Tongue (tissue), 2 donors: Measurements from ENCODE around the gene SVIL. TPM values are rescaled to one million over a fixed set of nuclear protein-coding genes. Genes with fewer than 3 reads are reported as not detected.
A peak's percentile ranks its signal among the peaks of the same experiment; 100 is the strongest.
"Not testable (repeated sequence)": the region's sequence is repeated elsewhere in the genome, so short reads cannot be mapped to it uniquely, and the experiment has no call there.

Experiments
- DNase-seq: peaks from one replicate; pipeline ENCODE4 v3.0.0-alpha.2; 2015
- total RNA-seq: library from RNA; depleted of rRNA; stranded (reverse); fragments of >200 nt; gene quantifications from one replicate; pipeline ENCODE4 v1.2.3, GENCODE V29; 2014

The SVIL gene
- total RNA-seq, 1 donor from 2014 or later = 424 TPM

- no peak for DNase-seq
These were observed 94.8 kb downstream of the SVIL start for GRCh38 chr10:29540016-29540415.

- DNase-seq = no peak
These were observed 95.4 kb downstream of the SVIL start for GRCh38 chr10:29539412-29539811.

GRCh38 chr10:29537799-29538198 lies 97.0 kb downstream of the SVIL start:
- DNase-seq = no peak

- not testable (repeated sequence) for DNase-seq
These were observed 98.1 kb downstream of the SVIL start for GRCh38 chr10:29536691-29537090.

- DNase-seq = no peak
These were observed 98.9 kb downstream of the SVIL start for GRCh38 chr10:29535778-29536453.

- DNase-seq = peak; percentile 31
These were observed 99.6 kb downstream of the SVIL start for GRCh38 chr10:29535012-29535777.

- DNase-seq = no peak
These were observed 100.2 kb downstream of the SVIL start for GRCh38 chr10:29534590-29534989.

- no peak for DNase-seq
These were observed 101.0 kb downstream of the SVIL start for GRCh38 chr10:29533696-29534285.

- no peak for DNase-seq
These were observed 101.7 kb downstream of the SVIL start for GRCh38 chr10:29533046-29533445.

GRCh38 chr10:29532256-29532878 lies 102.4 kb downstream of the SVIL start:
- DNase-seq = no peak

- no peak for DNase-seq
These were observed 104.4 kb downstream of the SVIL start for GRCh38 chr10:29530112-29530976.

GRCh38 chr10:29529146-29529545 lies 105.6 kb downstream of the SVIL start:
- no peak for DNase-seq

- no peak for DNase-seq
These were observed 109.0 kb downstream of the SVIL start for GRCh38 chr10:29525762-29526161.

- DNase-seq = no peak
These were observed 110.1 kb downstream of the SVIL start for GRCh38 chr10:29524720-29525119.

GRCh38 chr10:29524294-29524693 lies 110.5 kb downstream of the SVIL start:
- no peak for DNase-seq

GRCh38 chr10:29522918-29523317 lies 111.9 kb downstream of the SVIL start:
- no peak for DNase-seq

GRCh38 chr10:29522061-29522855 lies 112.5 kb downstream of the SVIL start:
- DNase-seq = peak; percentile 29

- no peak for DNase-seq
These were observed 115.1 kb downstream of the SVIL start for GRCh38 chr10:29519659-29520058.

- DNase-seq = peak; percentile 40
These were observed 117.3 kb downstream of the SVIL start for GRCh38 chr10:29517352-29517923.

GRCh38 chr10:29516309-29516932 lies 118.3 kb downstream of the SVIL start:
- not testable (repeated sequence) for DNase-seq
